SK-N-SH treated with all-trans-retinoic acid at 6 μM for 48 hours (cell line): Measurements from ENCODE around the gene FAM234B.

Experiments used
- ATAC-seq: fragments of 200-7000 bp; cut with Tn5 transposase; 3 replicates; pipeline ENCODE4 v1.9.1; 2020; ENCODE audit warnings: mild to moderate bottlenecking, moderate library complexity
- ARNTL ChIP-seq: fragments of 450-650 bp; formaldehyde crosslinking; IDR thresholded peaks from 2 replicates; pipeline ENCODE4 v1.5.0; 2020; ENCODE audit warnings: low read depth, mild to moderate bottlenecking, moderate library complexity, borderline replicate concordance
- BACH2 ChIP-seq: fragments of 250-450 bp; sonication (Bioruptor Pico); IDR thresholded peaks from 2 replicates; pipeline ENCODE4 v1.9.0; 2021; ENCODE audit warnings: mild to moderate bottlenecking, borderline replicate concordance
- CSDC2 ChIP-seq: fragments of 250-450 bp; sonication (Bioruptor Pico); IDR thresholded peaks from 2 replicates; pipeline ENCODE4 v1.5.0; 2020; ENCODE audit warnings: mild to moderate bottlenecking, moderate library complexity
- ISL1 ChIP-seq: fragments of 250-450 bp; sonication (Bioruptor Pico); IDR thresholded peaks from 2 replicates; pipeline ENCODE4 v2.1.2; 2022; ENCODE audit warnings: mild to moderate bottlenecking, moderate library complexity
- OSR1 ChIP-seq: fragments of 250-450 bp; sonication (Bioruptor Pico); IDR thresholded peaks from 2 replicates; pipeline ENCODE4 v1.8.0; 2022; ENCODE audit warnings: moderate library complexity, mild to moderate bottlenecking, inconsistent platforms
- PPARA ChIP-seq: fragments of 250-450 bp; sonication (Bioruptor Pico); IDR thresholded peaks from 2 replicates; pipeline ENCODE4 v1.5.0; 2020; ENCODE audit warnings: mild to moderate bottlenecking, borderline replicate concordance
- RARB ChIP-seq: fragments of 250-450 bp; sonication (Bioruptor Pico); IDR thresholded peaks from 2 replicates; pipeline ENCODE4 v1.8.0; 2021; ENCODE audit warnings: mild to moderate bottlenecking, moderate library complexity
- TCF4 ChIP-seq: fragments of 250-450 bp; sonication (Bioruptor Pico); IDR thresholded peaks from 2 replicates; pipeline ENCODE4 v1.8.0; 2021; ENCODE audit warnings: mild to moderate bottlenecking, moderate library complexity, borderline replicate concordance
- TOX ChIP-seq: fragments of 250-450 bp; sonication (Bioruptor Pico); IDR thresholded peaks from 2 replicates; pipeline ENCODE4 v1.8.0; 2021; ENCODE audit warnings: mild to moderate bottlenecking, moderate library complexity, borderline replicate concordance
- ZC3H10 ChIP-seq: fragments of 250-450 bp; sonication (Bioruptor Pico); IDR thresholded peaks from 2 replicates; pipeline ENCODE4 v1.5.1; 2021; ENCODE audit warnings: mild to moderate bottlenecking, moderate library complexity
- ZFP3 ChIP-seq: fragments of 250-450 bp; sonication (Bioruptor Pico); IDR thresholded peaks from 2 replicates; pipeline ENCODE4 v1.5.0; 2020; ENCODE audit warnings: mild to moderate bottlenecking, moderate library complexity
- ZFP30 ChIP-seq: fragments of 450-650 bp; formaldehyde crosslinking; IDR thresholded peaks from 2 replicates; pipeline ENCODE4 v1.5.0; 2022; ENCODE audit warnings: mild to moderate bottlenecking, moderate library complexity
- ZNF70 ChIP-seq: fragments of 450-650 bp; formaldehyde crosslinking; IDR thresholded peaks from 2 replicates; pipeline ENCODE4 v1.5.0; 2020; ENCODE audit warnings: mild to moderate bottlenecking, moderate library complexity
- ZNF8 ChIP-seq: fragments of 450-650 bp; formaldehyde crosslinking; IDR thresholded peaks from 2 replicates; pipeline ENCODE4 v1.5.0; 2020; ENCODE audit warnings: mild to moderate bottlenecking, moderate library complexity
- TF ChIP-seq, protein P1 (sequence below): fragments of 250-450 bp; sonication (Bioruptor Pico); IDR thresholded peaks from 2 replicates; pipeline ENCODE4 v1.5.1; 2021; ENCODE audit warnings: mild to moderate bottlenecking, moderate library complexity
- TF ChIP-seq, protein P2 (sequence below): fragments of 250-450 bp; sonication (Bioruptor Pico); IDR thresholded peaks from 2 replicates; pipeline ENCODE4 v1.5.0; 2020; ENCODE audit warnings: mild to moderate bottlenecking, moderate library complexity
- TF ChIP-seq, protein P3 (sequence below): fragments of 250-450 bp; sonication (Bioruptor Pico); IDR thresholded peaks from 2 replicates; pipeline ENCODE4 v1.8.0; 2021; ENCODE audit warnings: low read depth, mild to moderate bottlenecking, moderate library complexity, borderline replicate concordance
- TF ChIP-seq, protein P4 (sequence below): fragments of 250-450 bp; sonication (Bioruptor Pico); IDR thresholded peaks from 2 replicates; pipeline ENCODE4 v1.5.1; 2020; ENCODE audit warnings: low read depth, mild to moderate bottlenecking, moderate library complexity

The FAM234B gene

DNA sequence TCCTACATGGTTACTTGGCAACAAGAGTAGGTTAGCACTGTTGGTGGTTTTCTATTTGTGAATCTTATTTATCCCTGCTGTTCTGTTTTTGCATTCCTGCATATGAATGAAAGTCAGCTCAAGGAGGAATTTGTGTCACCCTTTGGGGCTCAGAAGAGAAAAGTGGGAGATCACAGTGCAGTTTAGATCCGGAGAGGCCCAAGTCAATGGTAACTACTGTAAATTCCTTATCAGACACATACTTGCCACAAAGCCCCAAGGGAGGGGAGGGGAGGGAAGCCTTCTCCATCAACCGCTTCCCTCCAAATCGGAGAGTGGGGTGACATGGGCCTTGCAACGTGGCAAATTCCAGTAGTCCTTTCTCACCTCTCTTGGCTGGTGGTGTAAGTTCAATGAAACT, 44.3 kb downstream of the FAM234B start:
- no peak for TF ChIP-seq PPARA (CRISPR knock-in tag)
- TF ChIP-seq ISL1 (CRISPR knock-in tag): no peak
- TF ChIP-seq ZNF70: no peak
- no peak for TF ChIP-seq TCF4 (CRISPR knock-in tag)
- TF ChIP-seq, protein P1, sequence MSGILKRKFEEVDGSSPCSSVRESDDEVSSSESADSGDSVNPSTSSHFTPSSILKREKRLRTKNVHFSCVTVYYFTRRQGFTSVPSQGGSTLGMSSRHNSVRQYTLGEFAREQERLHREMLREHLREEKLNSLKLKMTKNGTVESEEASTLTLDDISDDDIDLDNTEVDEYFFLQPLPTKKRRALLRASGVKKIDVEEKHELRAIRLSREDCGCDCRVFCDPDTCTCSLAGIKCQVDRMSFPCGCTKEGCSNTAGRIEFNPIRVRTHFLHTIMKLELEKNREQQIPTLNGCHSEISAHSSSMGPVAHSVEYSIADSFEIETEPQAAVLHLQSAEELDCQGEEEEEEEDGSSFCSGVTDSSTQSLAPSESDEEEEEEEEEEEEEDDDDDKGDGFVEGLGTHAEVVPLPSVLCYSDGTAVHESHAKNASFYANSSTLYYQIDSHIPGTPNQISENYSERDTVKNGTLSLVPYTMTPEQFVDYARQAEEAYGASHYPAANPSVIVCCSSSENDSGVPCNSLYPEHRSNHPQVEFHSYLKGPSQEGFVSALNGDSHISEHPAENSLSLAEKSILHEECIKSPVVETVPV (CRISPR knock-in tag): no peak
- no peak for TF ChIP-seq TOX (CRISPR knock-in tag)
- TF ChIP-seq CSDC2 (CRISPR knock-in tag): no peak
- TF ChIP-seq, protein P2, sequence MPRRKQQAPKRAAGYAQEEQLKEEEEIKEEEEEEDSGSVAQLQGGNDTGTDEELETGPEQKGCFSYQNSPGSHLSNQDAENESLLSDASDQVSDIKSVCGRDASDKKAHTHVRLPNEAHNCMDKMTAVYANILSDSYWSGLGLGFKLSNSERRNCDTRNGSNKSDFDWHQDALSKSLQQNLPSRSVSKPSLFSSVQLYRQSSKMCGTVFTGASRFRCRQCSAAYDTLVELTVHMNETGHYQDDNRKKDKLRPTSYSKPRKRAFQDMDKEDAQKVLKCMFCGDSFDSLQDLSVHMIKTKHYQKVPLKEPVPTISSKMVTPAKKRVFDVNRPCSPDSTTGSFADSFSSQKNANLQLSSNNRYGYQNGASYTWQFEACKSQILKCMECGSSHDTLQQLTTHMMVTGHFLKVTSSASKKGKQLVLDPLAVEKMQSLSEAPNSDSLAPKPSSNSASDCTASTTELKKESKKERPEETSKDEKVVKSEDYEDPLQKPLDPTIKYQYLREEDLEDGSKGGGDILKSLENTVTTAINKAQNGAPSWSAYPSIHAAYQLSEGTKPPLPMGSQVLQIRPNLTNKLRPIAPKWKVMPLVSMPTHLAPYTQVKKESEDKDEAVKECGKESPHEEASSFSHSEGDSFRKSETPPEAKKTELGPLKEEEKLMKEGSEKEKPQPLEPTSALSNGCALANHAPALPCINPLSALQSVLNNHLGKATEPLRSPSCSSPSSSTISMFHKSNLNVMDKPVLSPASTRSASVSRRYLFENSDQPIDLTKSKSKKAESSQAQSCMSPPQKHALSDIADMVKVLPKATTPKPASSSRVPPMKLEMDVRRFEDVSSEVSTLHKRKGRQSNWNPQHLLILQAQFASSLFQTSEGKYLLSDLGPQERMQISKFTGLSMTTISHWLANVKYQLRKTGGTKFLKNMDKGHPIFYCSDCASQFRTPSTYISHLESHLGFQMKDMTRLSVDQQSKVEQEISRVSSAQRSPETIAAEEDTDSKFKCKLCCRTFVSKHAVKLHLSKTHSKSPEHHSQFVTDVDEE (CRISPR knock-in tag): no peak
- TF ChIP-seq RARB (CRISPR knock-in tag): no peak
- no peak for TF ChIP-seq BACH2
- no peak for TF ChIP-seq ZNF8
- no peak for TF ChIP-seq ZFP30 (CRISPR knock-in tag)
- ATAC-seq: no peak

DNA sequence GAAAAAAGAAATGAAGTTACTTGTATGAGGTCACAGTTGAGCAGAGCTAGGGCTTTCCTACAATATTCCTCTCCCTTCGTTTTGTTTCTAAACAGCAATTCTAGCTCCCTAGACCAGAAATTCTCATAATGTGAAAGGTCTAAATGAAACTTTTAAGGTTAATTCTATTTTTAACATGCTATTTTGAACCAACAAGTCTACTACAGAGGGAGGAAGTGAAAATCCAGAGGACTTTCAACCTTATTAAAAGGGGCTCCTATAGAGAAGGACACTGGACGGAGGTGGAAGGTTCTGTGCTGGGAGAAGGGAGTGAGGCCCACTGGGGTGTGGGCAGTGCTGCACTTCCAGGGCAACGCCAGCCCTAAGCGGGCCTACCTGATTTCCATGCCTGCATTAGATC, 45.9 kb downstream of the FAM234B start:
- TF ChIP-seq PPARA (CRISPR knock-in tag) (no peak), ZC3H10 (CRISPR knock-in tag) (no peak), OSR1 (no peak), ZNF70 (no peak), TCF4 (CRISPR knock-in tag) (no peak), RARB (CRISPR knock-in tag) (no peak), ZFP3 (CRISPR knock-in tag) (no peak), ISL1 (CRISPR knock-in tag) (no peak), BACH2 (no peak), ZFP30 (CRISPR knock-in tag) (no peak), ZNF8 (no peak), CSDC2 (CRISPR knock-in tag) (no peak)
- TF ChIP-seq, protein P3, sequence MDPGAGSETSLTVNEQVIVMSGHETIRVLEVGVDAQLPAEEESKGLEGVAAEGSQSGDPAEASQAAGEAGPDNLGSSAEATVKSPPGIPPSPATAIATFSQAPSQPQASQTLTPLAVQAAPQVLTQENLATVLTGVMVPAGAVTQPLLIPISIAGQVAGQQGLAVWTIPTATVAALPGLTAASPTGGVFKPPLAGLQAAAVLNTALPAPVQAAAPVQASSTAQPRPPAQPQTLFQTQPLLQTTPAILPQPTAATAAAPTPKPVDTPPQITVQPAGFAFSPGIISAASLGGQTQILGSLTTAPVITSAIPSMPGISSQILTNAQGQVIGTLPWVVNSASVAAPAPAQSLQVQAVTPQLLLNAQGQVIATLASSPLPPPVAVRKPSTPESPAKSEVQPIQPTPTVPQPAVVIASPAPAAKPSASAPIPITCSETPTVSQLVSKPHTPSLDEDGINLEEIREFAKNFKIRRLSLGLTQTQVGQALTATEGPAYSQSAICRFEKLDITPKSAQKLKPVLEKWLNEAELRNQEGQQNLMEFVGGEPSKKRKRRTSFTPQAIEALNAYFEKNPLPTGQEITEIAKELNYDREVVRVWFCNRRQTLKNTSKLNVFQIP (CRISPR knock-in tag): no peak
- TF ChIP-seq, protein P2 (CRISPR knock-in tag): no peak
- TF ChIP-seq, protein P4, sequence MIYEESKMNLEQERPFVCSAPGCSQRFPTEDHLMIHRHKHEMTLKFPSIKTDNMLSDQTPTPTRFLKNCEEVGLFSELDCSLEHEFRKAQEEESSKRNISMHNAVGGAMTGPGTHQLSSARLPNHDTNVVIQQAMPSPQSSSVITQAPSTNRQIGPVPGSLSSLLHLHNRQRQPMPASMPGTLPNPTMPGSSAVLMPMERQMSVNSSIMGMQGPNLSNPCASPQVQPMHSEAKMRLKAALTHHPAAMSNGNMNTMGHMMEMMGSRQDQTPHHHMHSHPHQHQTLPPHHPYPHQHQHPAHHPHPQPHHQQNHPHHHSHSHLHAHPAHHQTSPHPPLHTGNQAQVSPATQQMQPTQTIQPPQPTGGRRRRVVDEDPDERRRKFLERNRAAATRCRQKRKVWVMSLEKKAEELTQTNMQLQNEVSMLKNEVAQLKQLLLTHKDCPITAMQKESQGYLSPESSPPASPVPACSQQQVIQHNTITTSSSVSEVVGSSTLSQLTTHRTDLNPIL: no peak
- no peak for ATAC-seq

DNA sequence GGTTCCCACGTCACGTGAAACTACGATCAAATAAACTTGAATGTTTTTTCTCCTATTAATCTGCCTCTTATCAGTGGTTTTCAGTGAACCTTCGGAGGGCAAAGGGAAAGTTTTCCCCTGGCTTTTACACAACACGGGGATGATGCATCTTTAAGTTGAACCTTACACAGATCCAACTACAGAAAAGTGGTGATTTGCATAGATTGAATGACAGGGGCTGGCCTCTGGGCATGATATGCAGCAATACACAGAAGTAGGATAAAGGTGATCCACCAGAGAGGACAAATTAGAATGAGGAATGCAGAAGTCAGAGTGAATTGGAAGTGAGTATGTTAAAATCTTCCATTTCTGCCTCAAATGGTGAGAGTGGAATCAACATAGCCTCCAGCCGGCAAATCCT, 47.7 kb downstream of the FAM234B start:
- ATAC-seq: no peak
- TF ChIP-seq CSDC2 (CRISPR knock-in tag) (no peak), TOX (CRISPR knock-in tag) (no peak), ISL1 (CRISPR knock-in tag) (no peak), TCF4 (CRISPR knock-in tag) (no peak), ZFP30 (CRISPR knock-in tag) (no peak), RARB (CRISPR knock-in tag) (no peak), ZC3H10 (CRISPR knock-in tag) (no peak), PPARA (CRISPR knock-in tag) (no peak), ARNTL (CRISPR knock-in tag) (no peak), ZNF70 (no peak)
- TF ChIP-seq, protein P4: no peak
- TF ChIP-seq, protein P3 (CRISPR knock-in tag): no peak
- TF ChIP-seq, protein P1 (CRISPR knock-in tag): no peak
